HEK293 (cell line): Measurements from ENCODE around the gene CARD11.

ENCODE experiments used
- CTCF ChIA-PET: fragments of 350-600 bp; formaldehyde crosslinking; extraction: SDS; loops from one replicate; lab custom pipeline; 2021; ENCODE audit warnings: antibody characterized with exemption; lab: Yijun Ruan, JAX
- POLR2A ChIA-PET: fragments of 300-600 bp; formaldehyde crosslinking; extraction: SDS; loops from one replicate; lab custom pipeline; 2020; ENCODE audit warnings: antibody characterized with exemption, inconsistent platforms; lab: Yijun Ruan, JAX
- H3K27ac ChIP-seq: fragments of 200-500 bp; sonication (Bioruptor generic); 2 replicates; pipeline ENCODE4 v1.5.1; 2014; ENCODE audit warnings: low read depth, low read length, control low read depth, inconsistent platforms; ENCODE audit errors: extremely low read depth
- H3K36me3 ChIP-seq, 2 experiments: fragments of 200-500 bp in 1 of 2; sonication (Bioruptor generic) in 1 of 2; 1 replicate in 1 of 2; 2 replicates in 1 of 2; pipeline ENCODE4 v1.5.1; 2014 to 2017; ENCODE audit warnings: inconsistent platforms in 2 of 2, low read length in 2 of 2; ENCODE audit not compliant: control insufficient read depth in 2 of 2, insufficient read depth in 1 of 2
- H3K4me1 ChIP-seq: fragments of 200-500 bp; sonication (Bioruptor generic); 2 replicates; pipeline ENCODE4 v1.5.1; 2014; ENCODE audit warnings: mild to moderate bottlenecking, low read length, inconsistent platforms; ENCODE audit not compliant: control insufficient read depth, insufficient read depth
- H3K4me3 ChIP-seq: 2 replicates; pipeline ENCODE4 v1.5.1; 2011; ENCODE audit warnings: low read depth, mild to moderate bottlenecking, control low read depth, low read length, moderate library complexity
- H3K9me3 ChIP-seq: fragments of 200-500 bp; sonication (Bioruptor generic); 2 replicates; pipeline ENCODE4 v1.5.1; 2014; ENCODE audit warnings: low read depth, low read length, inconsistent platforms; ENCODE audit not compliant: control insufficient read depth, insufficient read depth
- EGR2 ChIP-seq: fragments of 450-650 bp; formaldehyde crosslinking; IDR thresholded peaks from 2 replicates; pipeline ENCODE4 v1.5.1; 2016; ENCODE audit warnings: low read depth, missing biosample characterization, missing genetic modification characterization
- ELK4 ChIP-seq: IDR thresholded peaks from 2 replicates; pipeline ENCODE4 v1.6.1; 2011; ENCODE audit warnings: mild to moderate bottlenecking, low read depth, low read length, borderline replicate concordance
- GLIS2 ChIP-seq: fragments of 450-650 bp; formaldehyde crosslinking; IDR thresholded peaks from 2 replicates; pipeline ENCODE4 v1.5.1; 2016; ENCODE audit warnings: missing biosample characterization, missing genetic modification characterization
- MEIS1 ChIP-seq: sonication (generic); formaldehyde crosslinking; IDR thresholded peaks from 2 replicates; pipeline ENCODE4 v1.8.1; 2022; ENCODE audit warnings: missing genetic modification reagents, mild to moderate bottlenecking, borderline replicate concordance
- SP2 ChIP-seq: fragments of 450-650 bp; formaldehyde crosslinking; IDR thresholded peaks from 2 replicates; pipeline ENCODE4 v1.5.1; 2016; ENCODE audit warnings: missing biosample characterization, missing genetic modification characterization
- SP3 ChIP-seq: fragments of 450-650 bp; formaldehyde crosslinking; IDR thresholded peaks from 2 replicates; pipeline ENCODE4 v1.5.1; 2016; ENCODE audit warnings: missing biosample characterization, missing genetic modification characterization
- ZFP41 ChIP-seq: fragments of 450-650 bp; formaldehyde crosslinking; IDR thresholded peaks from 2 replicates; pipeline ENCODE4 v1.5.1; 2016; ENCODE audit warnings: missing biosample characterization, missing genetic modification characterization, borderline replicate concordance
- ZNF114 ChIP-seq: fragments of 450-650 bp; formaldehyde crosslinking; IDR thresholded peaks from 2 replicates; pipeline ENCODE4 v1.5.0; 2017; ENCODE audit warnings: missing biosample characterization, missing genetic modification characterization
- ZNF138 ChIP-seq: fragments of 450-650 bp; formaldehyde crosslinking; IDR thresholded peaks from 2 replicates; pipeline ENCODE4 v1.5.1; 2016; ENCODE audit warnings: missing biosample characterization, missing genetic modification characterization, borderline replicate concordance
- ZNF155 ChIP-seq: fragments of 450-650 bp; formaldehyde crosslinking; IDR thresholded peaks from 2 replicates; pipeline ENCODE4 v1.5.1; 2016; ENCODE audit warnings: missing biosample characterization, missing genetic modification characterization
- ZNF248 ChIP-seq: fragments of 450-650 bp; formaldehyde crosslinking; IDR thresholded peaks from 2 replicates; pipeline ENCODE4 v1.5.1; 2017; ENCODE audit warnings: missing biosample characterization, missing genetic modification characterization
- ZNF292 ChIP-seq: fragments of 450-650 bp; formaldehyde crosslinking; IDR thresholded peaks from 2 replicates; pipeline ENCODE4 v1.5.1; 2016; ENCODE audit warnings: low read depth, missing biosample characterization, missing genetic modification characterization, borderline replicate concordance
- ZNF426 ChIP-seq: fragments of 450-650 bp; formaldehyde crosslinking; IDR thresholded peaks from 2 replicates; pipeline ENCODE4 v1.5.1; 2017; ENCODE audit warnings: missing biosample characterization, missing genetic modification characterization, mild to moderate bottlenecking, inconsistent platforms, moderate library complexity
- ZNF48 ChIP-seq: fragments of 450-650 bp; formaldehyde crosslinking; IDR thresholded peaks from 2 replicates; pipeline ENCODE4 v1.5.1; 2016; ENCODE audit warnings: missing biosample characterization, missing genetic modification characterization
- ZNF580 ChIP-seq: fragments of 450-650 bp; formaldehyde crosslinking; IDR thresholded peaks from 2 replicates; pipeline ENCODE4 v1.5.1; 2016; ENCODE audit warnings: missing biosample characterization, missing genetic modification characterization
- ZNF624 ChIP-seq: fragments of 450-650 bp; formaldehyde crosslinking; IDR thresholded peaks from 2 replicates; pipeline ENCODE4 v1.5.1; 2017; ENCODE audit warnings: missing biosample characterization, missing genetic modification characterization
- ZNF660 ChIP-seq: fragments of 450-650 bp; IDR thresholded peaks from 2 replicates; pipeline ENCODE4 v1.5.1; 2018; ENCODE audit warnings: missing biosample characterization, mild to moderate bottlenecking, missing genetic modification characterization
- ZNF704 ChIP-seq: fragments of 450-650 bp; formaldehyde crosslinking; IDR thresholded peaks from 2 replicates; pipeline ENCODE4 v1.5.1; 2016; ENCODE audit warnings: missing biosample characterization, missing genetic modification characterization
- ZSCAN23 ChIP-seq: fragments of 450-650 bp; formaldehyde crosslinking; IDR thresholded peaks from 2 replicates; pipeline ENCODE4 v1.5.1; 2016; ENCODE audit warnings: missing biosample characterization, missing genetic modification characterization
- TF ChIP-seq, protein P1 (sequence below): fragments of 450-650 bp; formaldehyde crosslinking; IDR thresholded peaks from 2 replicates; pipeline ENCODE4 v1.5.1; 2017; ENCODE audit warnings: missing biosample characterization, missing genetic modification characterization
- TF ChIP-seq, protein P2 (sequence below): fragments of 450-650 bp; formaldehyde crosslinking; IDR thresholded peaks from 2 replicates; pipeline ENCODE4 v1.5.1; 2016; ENCODE audit warnings: missing biosample characterization, missing genetic modification characterization, low read depth

CARD11 gene

GRCh38 chr7:3076163-3076562 lies 32.5 kb upstream of the CARD11 start:
- Histone ChIP-seq H3K4me1 (no peaks in the 10 kb centered on the region), H3K36me3 (no peaks in the 10 kb centered on the region), H3K9me3 (no peaks in the 10 kb centered on the region), H3K27ac (no peak overlapping the region), H3K4me3 (no peak overlapping the region)
- ChIA-PET CTCF (interaction anchor here (0.6 to 1.7 kb wide), 3 partner anchors 11 to 70 kb away, joined by 3 to 6 read pairs (median 3); no protein-coding TSS in a partner anchor), POLR2A (no interaction called here)
- TF ChIP-seq ZNF660 (tag by site-specific recombination) (no peak), ZNF704 (tag by site-specific recombination) (no peak), ZFP41 (tag by site-specific recombination) (no peak), ZNF248 (no peak), ELK4 (no peak), SP2 (tag by site-specific recombination) (no peak), ZSCAN23 (tag by site-specific recombination) (no peak), GLIS2 (tag by site-specific recombination) (no peak), ZNF292 (tag by site-specific recombination) (no peak), ZNF138 (tag by site-specific recombination) (no peak), ZNF48 (no peak), SP3 (tag by site-specific recombination) (no peak), ZNF155 (tag by site-specific recombination) (no peak), ZNF624 (tag by site-specific recombination) (no peak), ZNF426 (no peak), ZNF114 (tag by site-specific recombination) (no peak), ZNF580 (tag by site-specific recombination) (no peak)
- TF ChIP-seq, protein P1, sequence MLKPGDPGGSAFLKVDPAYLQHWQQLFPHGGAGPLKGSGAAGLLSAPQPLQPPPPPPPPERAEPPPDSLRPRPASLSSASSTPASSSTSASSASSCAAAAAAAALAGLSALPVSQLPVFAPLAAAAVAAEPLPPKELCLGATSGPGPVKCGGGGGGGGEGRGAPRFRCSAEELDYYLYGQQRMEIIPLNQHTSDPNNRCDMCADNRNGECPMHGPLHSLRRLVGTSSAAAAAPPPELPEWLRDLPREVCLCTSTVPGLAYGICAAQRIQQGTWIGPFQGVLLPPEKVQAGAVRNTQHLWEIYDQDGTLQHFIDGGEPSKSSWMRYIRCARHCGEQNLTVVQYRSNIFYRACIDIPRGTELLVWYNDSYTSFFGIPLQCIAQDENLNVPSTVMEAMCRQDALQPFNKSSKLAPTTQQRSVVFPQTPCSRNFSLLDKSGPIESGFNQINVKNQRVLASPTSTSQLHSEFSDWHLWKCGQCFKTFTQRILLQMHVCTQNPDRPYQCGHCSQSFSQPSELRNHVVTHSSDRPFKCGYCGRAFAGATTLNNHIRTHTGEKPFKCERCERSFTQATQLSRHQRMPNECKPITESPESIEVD (tag by site-specific recombination): no peak

DNA sequence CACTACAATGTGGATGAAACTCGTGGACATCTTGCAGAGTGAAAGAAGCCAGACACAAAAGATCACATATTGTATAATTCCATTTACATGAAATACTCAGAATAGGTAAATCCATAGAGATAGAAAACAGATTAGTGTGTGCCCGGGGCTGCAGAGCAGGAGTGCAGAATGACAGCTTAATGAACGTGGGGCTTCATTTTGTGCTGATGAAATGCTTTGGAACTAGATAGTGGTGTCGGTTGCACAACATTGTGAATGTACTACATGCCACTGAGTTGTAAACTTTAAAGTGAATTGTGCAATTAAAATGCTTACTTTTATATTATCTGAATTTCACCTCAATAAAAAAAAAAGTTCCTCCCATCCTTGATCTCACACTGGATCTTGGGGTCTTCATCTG lies 31.8 kb upstream of the CARD11 start:
- POLR2A ChIA-PET: no interaction called here
- Histone ChIP-seq H3K4me3 (no peak overlapping the region), H3K9me3 (no peaks in the 10 kb centered on the region), H3K27ac (no peak overlapping the region), H3K4me1 (no peaks in the 10 kb centered on the region), H3K36me3 (no peaks in the 10 kb centered on the region)
- TF ChIP-seq MEIS1 (CRISPR knock-in tag) (no peak), EGR2 (tag by site-specific recombination) (no peak)
- TF ChIP-seq, protein P2, sequence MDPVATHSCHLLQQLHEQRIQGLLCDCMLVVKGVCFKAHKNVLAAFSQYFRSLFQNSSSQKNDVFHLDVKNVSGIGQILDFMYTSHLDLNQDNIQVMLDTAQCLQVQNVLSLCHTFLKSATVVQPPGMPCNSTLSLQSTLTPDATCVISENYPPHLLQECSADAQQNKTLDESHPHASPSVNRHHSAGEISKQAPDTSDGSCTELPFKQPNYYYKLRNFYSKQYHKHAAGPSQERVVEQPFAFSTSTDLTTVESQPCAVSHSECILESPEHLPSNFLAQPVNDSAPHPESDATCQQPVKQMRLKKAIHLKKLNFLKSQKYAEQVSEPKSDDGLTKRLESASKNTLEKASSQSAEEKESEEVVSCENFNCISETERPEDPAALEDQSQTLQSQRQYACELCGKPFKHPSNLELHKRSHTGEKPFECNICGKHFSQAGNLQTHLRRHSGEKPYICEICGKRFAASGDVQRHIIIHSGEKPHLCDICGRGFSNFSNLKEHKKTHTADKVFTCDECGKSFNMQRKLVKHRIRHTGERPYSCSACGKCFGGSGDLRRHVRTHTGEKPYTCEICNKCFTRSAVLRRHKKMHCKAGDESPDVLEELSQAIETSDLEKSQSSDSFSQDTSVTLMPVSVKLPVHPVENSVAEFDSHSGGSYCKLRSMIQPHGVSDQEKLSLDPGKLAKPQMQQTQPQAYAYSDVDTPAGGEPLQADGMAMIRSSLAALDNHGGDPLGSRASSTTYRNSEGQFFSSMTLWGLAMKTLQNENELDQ (tag by site-specific recombination): no peak
- CTCF ChIA-PET: interaction anchor here (1.0 to 1.7 kb wide), 2 partner anchors 10 to 17 kb away, joined by 3 to 6 read pairs; no protein-coding TSS in a partner anchor
